HPDE6-E6E7 (cell line): Measurements from ENCODE around the gene MTF1.

Experiments used
- DNase-seq: peaks from one replicate; pipeline ENCODE4 v3.0.0; 2011; ENCODE audit warnings: missing footprints; ENCODE audit errors: extremely low spot score

MTF1 gene

DNA sequence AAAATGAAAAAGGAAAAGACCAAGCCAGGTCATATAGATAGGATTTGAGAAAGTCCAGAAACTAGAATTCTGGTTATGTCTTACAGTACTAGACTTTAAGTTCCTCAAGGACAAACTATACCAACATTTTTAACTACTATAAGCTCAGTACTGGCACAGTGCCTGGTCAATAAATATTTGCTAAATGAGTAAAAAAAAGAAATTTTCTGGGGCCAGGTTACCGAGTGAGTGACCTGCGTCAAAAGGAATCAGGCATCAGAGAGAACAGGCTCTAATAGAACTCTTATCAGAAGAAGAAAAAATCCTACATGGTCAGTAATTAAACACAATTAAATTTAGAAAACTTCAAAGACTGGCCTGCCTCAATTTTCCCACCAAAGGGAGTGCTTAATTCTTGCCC lies 27.6 kb downstream of the MTF1 start:
- no peak for DNase-seq

DNA sequence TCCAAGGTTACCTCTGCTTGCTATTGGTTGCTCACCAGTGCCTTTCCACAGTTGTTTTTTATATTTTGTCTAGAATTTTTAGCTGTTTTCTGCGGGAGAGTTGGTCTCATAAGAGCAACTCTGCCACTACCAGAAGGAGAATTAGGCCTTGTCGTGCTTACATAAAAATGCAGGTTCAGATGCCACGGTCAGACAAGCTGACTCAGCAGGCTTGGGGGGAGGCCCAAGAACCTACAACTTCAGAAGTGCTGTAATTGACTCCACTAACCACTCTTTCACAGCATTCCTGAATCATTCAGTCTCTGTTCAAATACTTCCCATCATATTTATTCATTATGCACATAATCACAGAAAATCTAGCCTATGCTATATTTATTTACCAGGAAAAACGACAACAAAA lies 28.3 kb downstream of the MTF1 start:
- no peak for DNase-seq

DNA sequence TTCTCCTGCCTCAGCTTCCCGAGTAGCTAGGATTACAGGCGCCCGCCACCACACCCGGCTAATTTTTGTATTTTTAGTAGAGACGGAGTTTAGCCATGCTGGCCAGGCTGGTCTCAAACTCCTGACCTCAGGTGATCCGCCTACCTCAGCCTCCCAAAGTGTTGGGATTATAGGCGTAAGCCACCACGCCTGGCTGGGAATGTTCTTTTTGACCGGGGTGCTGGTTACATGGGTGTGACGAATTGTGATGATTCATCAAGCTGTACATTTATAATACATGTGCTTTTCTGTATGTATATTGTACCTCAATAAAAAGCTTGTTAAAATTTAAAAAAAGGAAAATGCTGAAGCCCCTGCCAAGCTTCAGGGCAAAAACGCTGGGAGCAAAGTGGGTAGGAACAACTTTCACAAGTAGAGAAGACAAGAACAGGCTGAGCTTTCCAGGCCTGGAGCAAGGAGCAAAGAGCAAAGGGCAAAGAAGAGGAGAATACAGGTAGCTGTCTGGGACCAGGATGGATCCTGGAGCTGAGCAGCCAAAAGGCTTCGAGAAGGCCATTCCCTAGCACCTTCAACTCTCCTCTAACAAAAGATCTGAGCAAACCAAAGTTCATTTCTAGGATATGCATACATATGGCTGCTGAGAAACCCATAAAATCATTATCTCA lies 30.9 kb downstream of the MTF1 start:
- no peak for DNase-seq

DNA sequence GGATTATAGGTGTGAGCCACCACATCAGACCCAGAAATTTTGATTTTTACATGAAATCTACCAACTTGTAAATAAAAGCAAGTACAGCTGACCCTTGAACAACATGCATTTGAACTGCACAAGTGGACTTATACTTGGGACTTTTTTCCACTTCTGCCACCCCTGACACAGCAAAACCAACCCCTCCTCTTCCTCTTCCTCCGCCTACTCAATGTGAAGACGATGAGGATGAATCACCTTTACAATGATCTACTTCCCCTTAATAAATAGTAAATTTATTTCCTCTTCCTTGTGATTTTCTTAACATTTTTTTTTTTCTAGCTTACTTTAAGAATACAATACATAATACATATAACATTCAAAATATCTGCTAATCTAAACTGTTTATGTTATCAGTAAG lies 33.9 kb downstream of the MTF1 start:
- no peak for DNase-seq

DNA sequence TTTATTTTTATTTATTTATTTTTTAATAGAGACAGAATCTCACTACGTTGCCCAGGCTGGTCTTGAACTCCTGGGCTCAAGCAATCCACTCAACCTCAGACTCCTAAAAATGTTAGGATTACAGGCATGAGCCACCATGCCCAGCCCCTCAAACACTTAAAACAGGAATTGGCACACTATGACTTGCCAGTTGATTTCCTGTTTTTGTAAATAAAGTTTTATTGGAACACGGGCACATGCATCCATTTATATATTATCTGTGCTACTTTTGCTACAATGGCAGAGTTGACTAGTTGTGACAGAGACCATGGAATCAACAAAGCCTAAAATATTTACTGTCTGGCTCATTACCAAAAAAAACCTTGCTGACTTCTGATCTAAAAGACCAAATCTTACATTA lies 35.4 kb downstream of the MTF1 start:
- no peak for DNase-seq

DNA sequence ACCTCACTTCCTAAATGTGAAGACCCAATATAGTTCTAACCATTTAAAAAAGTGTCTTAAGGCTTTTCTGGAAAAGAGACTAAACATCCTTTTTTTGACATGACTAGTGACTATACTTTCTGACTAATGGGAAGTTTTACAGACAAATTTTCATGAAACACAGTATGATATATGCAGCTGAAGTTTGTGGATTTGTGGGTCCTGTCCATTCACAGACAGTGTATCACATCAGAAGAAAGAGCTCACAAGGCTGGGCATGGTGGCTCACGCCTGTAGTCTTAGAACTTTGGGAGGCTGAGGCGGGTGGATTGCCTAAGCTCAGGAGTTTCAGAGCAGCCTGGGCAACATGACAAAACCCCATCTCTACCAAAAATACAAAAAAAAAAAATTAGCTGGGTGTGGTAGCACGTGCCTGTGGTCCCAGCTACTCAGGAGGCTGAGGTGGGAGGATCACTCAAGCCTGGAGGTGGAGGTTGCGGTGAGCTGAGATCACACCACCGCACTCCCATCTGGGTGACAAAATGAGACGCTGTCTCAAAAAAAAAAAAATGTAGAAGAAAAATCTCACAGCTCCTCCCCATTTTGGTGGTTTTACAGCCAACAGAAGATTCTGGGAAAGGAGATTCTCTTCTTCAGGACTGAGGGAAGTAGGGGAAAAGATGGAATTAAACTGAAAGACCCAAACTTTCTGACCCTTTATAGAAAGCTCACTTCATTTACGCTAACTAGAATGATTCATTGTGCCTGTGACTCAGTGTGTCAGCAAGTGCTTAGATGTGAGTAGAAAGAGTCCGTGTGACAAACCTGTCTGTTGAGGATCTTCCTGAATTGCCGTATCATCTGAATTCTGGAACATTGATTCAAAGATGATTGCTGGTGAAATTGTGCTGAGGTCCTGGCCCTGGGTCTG lies 36.2 kb downstream of the MTF1 start:
- DNase-seq, result no peak

DNA sequence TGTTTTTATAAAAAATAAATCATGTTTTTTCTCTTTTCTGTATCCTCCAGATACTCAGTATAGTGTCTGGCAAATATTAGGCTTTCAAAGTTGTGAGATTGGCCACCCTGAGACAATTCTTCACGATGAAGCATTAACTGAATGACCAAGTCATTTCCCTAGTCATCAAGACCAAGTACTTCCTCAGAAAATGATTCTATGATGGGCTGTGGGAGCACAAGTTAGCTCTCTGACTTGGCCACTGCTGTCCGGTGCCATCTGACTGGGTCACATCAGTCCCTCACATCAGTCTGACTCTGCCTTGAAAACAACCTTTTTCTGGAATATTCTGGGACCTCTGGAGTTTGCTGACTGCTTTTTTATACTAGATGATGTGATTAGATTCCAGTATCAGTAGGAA lies 37.9 kb downstream of the MTF1 start:
- no peak for DNase-seq

DNA sequence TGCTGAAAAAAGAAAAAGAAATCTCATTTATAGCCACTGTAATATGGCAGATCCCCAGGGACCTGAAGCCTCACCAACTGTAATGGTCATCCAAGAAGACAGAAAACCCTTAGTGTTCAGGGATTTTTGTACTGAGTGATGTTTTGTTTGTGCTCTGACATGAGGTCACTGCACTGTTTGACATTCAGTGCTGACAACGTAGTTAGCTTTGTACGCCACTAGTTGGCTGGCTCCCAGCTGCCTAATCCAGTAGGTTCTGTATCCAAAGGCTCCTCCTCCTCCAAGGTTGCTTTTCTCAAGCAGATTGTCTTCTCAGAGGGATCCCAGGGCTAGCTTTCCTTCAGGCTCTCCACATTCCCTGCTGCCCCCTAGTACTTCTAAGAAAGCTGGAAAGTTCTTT lies 41.9 kb downstream of the MTF1 start:
- DNase-seq, result no peak

DNA sequence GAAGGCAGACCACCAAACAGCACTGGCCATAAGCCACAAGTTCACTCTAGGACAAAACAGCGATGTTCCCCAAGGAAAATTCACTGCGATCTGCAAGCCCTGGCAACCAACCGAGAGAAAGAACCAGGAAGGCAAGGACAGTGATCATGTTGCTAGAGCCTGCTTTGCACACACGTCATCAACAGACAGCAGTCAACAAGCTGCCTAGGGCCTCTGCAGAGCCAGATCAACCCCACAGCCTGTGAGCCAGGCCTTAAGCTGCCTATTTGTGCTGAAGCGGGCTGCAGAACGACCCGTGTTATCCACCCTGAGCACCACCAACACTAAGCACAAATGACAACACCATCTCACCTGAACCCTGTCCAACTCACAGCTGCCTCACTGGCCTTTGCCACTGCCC lies 45.1 kb downstream of the MTF1 start:
- DNase-seq, result no peak

DNA sequence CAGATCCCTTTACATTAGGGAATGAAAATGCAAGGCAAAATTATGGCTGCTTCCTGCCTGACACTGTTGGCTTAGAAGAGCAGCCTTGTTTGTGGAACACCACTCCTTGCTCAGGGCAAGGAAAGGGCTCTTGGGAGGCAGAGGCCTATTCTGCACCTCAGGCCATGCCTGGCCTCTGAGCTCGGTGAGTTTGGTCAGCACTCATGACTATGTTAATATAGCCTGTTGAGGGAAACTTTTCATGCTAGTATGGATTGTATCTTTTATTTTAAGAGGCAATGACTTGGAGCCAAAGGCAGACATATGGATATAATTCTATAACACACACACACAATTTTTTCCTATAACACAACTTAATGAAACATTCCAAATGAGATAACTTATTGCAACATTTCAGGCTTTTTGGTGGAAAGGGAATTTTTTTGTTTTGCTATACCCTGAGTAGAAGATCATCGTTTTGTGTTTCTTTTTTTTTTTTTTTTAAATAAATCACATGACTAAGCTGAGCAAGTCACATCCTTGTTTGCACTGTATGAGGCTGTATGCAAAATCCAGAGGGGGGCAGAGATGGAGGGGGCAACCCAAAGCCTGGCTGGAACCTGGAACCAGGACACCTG lies 45.8 kb downstream of the MTF1 start:
- no peak for DNase-seq

DNA sequence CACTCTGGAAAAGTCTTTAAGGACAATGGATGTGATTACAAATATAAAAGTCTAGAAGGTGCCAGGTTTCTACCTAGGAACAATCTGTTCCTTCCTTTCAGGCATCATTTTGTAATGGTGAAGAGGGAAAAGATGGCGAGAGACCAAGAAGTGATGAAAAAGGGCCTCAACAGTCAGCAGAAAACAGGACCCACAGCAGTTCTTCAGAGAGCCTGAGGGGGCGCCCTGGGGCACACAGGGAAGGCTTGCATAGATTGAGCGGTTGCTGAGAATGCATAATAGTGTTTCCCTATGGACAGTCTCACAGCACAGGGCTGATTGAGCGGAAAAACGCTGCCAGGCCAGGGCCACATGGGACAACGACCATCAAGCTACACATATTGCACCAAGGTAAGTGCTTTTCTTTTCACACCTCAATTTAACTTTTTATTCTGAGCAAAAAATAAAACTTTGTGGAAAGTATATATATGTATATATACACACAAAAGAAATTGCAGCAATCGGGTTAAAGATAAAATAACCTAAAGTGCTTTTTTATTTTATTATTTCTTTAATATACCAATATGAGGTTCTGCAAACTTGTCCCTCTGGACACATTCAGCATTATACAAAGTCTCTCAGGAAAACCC lies 48.3 kb downstream of the MTF1 start:
- DNase-seq, result peak; percentile 27

DNA sequence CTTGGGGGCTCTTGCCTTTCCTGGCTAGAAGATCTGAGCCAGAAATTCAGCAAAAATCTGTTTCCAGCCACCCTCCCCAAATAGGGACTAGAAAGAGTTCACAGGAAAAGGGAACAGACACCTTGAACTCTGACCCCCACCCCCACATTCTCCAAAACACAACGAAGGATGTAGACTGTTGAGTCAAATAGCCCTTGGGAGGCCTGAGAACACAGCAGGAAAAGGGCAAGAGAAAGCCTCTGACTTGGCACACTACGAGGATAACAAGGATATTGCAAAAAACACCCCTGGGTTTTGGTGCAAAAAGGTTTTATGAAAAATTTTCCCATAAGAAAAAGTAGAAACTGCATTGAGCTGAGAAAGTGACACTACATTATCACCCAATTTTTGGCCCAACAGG lies 49.5 kb downstream of the MTF1 start:
- DNase-seq, result no peak

DNA sequence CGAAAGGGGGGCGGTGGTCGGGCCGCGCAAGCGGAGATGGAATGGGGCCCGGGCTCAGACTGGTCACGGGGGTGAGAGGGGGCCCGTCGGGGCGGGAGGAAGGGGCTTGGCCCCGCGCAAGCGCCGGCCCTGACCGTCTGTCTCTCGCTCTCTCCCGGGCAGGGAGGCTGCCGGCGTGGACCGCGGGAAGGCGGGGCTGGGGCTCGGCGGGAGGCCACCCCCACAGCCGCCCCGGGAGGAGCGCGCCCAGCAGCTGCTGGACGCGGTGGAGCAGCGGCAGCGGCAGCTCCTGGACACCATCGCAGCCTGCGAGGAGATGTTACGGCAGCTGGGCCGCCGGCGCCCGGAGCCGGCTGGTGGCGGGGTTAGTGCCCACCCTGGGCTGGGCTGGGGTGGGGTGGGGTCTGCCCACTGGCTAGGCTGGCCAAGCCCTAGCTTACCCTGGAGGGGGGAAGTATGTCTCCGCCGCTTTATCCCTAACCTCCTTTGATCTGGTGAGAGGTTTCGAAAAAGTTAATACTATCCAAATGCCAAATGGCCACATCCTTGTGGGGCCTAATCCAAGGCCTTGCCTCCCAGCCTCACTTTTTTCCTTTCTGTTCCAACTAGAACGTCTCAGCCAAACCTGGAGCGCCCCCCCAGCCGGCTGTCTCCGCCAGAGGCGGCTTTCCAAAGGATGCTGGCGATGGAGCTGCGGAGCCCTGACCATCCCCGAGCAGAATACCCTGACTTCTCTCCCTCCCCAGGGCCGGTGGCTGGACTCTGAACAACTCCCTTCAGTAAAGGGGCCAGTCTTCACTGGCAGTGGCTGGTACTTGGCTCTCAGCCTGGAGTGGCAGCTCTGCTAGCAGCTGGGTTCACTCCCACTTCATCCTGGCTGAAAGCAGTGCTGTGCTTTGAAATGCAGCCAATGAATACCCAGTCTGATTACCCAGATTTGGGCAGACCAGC lies 50.7 kb downstream of the MTF1 start:
- DNase-seq, result peak; percentile 82

DNA sequence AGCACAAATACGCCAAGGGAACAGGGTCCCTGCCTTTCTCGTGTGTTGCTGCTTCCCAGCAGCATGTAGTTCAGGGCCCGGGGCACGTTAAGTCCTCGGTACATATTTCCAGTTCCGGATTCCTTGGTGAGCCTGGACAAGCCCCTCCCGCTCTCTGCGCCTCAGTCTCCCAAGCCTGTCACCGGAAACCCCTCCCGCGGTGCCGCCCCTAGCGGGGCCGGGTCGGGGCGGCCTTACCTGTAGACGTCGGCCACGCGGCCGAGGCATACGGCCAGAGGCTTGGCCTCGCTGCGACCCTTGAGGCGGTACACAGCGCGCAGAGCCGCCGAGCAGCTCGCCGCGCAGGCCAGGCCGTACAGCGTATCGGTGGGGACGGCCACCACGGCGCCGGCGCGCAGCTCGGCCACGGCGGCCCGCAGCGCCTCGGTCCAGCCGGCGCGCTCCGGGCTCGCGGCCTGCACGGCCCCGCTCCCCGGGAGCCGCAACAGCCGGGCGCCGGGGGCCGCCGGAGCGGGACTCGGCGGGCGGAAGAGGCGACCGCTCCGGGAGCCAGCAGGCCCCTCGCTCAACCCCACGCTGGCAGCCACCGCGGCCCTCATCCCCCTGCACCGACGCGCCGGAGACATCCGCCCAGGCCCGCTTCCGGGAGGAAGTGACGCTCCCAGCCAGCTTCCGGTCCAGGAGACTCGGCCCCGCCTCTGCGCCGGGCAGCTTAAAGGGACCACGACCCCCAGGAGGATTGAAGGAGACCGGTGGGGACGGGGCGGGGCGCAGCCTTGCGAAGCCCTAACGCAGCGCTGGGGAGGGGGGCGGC lies 51.6 kb downstream of the MTF1 start, which contains the start of the genes C1orf122 and YRDC:
Gene C1orf122, plus strand, starts transcription at position 236 of the 814 bp plus-strand sequence. CDS start 615 bp downstream, outside the sequence.
Gene YRDC, minus strand, starts transcription at position 654 of the 814 bp plus-strand sequence. Its CDS starts 28 bp downstream, at position 626.
- peak; percentile 96 for DNase-seq

DNA sequence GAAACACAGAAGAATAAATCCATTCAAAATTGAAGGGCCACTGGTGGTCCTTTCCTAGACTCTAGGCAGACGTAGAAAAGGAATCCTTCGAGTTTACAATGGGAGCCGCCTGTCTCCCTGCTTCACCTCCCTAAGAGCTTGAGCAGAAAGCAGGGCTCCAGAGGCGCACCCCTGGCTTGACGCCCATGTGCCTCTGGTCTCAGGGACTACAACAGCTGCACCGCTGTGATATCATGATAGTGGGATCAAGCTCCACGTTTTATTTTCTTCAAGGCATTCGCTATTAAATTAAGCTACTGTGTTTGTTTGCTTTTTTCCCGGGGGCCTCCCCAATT lies 52.2 kb downstream of the MTF1 start:
- no peak for DNase-seq

DNA sequence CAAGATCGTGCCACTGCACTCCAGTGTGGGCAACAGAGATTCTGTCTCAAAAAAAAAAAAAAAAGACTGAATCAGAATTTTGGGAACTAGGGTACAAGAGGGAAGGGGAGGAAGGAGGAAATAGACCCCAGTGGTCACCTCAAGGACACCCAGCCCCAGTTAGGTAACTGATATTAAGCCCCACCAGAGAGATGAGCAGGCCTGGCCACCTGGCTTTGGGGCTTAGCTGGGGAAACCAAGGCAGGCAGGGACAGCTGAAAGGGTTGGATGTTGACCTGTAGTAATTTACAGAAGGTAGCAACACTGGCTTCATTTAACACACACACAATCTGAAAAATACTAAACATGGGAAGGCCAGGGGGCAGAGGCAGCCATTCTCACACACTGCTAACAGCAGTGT lies 57.0 kb downstream of the MTF1 start:
- DNase-seq, result no peak

DNA sequence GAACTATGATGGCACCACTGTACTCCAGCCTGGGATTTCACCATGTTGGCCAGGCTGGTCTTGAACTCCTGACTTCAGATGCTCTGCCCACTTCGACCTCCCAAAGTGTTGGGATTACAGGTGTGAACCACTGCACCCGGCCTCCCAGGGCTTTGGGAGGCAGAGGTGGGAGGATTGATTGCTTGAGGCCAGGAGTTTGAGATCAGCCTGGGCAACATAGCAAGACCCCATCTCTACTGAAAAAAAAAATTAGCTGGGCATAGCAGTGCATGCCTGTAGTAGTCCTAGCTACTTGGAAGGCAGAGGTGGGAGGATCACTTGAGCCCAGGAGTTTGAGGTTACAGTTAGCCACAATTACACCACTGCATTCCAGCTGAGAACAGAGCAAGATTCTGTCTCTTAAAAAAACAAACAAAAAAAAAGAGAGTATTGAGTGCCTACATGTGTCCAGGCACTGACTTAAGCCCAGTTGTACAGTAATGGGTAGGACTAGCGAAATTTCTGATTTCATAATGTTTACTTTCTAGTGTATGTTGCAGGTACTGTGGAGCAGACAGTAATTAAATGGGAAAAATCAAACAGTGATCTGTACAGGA lies 61.5 kb downstream of the MTF1 start:
- DNase-seq, result no peak

DNA sequence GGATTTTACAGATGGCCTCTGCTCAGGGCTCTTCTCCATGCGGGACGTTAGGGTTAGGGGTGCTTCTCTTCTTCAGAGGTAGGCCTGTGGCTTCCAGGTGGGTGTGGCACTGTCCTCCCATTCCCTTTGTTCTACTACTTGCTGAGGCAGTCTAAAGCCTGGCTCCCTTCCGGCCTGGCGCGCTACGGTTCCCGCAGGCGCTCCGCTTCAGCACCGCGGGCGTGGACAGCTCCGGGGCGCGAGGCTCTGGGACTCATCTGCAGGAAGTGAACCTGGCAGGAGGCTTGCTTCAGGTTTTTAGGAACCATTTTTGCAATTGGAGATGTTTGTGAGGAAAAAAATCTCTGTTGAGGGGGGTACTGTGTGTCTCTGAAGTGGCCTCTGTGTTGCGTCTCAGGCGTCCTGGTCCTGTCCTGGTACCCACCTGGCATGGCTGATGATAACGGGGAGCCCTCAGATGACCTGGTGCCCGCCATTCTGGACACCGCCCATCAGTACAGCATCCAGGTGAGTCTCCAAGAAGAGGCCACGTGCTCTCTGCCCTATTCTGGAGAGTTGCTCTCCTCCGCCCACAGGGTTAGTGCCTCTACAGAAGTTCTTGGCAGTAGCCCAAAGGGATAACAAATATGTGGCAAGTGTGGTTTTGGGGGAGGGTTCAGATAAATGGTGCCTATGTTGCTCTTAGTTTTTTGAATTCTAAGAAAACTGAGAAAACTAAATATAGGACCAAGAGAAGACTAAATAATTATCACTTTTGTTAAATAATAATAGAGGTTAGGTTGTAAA lies 63.9 kb downstream of the MTF1 start:
- DNase-seq, result peak; percentile 51
